ENCODE results near the gene PHEX. TPM values are rescaled to one million over a fixed set of nuclear protein-coding genes. Genes with fewer than 3 reads are reported as not detected.

The PHEX gene
- total RNA-seq, 4 donors from 2014 or later = 1.5 to 4.3 (median 2.3) TPM

GRCh38 chrX:22165732-22166457, 133.8 kb downstream of the PHEX start:
- Histone ChIP-seq H3K4me3 (no peak overlapping the region), H3K27me3 (no peaks in the 10 kb centered on the region), H3K27ac (peak overlapping the region in 1 of 2 donors; percentile 13), H3K4me1 (no peaks in the 10 kb centered on the region), H3K9me3 (no peaks in the 10 kb centered on the region), H3K36me3 (no peaks in the 10 kb centered on the region)
- DNase-seq = no peak
- no peak for TF ChIP-seq POLR2A (IDR thresholded peaks at IDR 0.05)
- no peak for TF ChIP-seq CTCF (IDR thresholded peaks at IDR 0.05)
- intact Hi-C loops (cut with DNase I; ENCODE audit: low total_unique reads) = no loop called here

GRCh38 chrX:22171287-22172060, 139.3 kb downstream of the PHEX start:
- no peaks in the 10 kb centered on the region for H3K27me3 ChIP-seq
- H3K4me1 ChIP-seq = no peaks in the 10 kb centered on the region
- H3K27ac ChIP-seq = no peak overlapping the region
- H3K4me3 ChIP-seq = no peak overlapping the region
- DNase-seq = no peak
- no peaks in the 10 kb centered on the region for H3K9me3 ChIP-seq
- intact Hi-C loops (cut with DNase I; ENCODE audit: low total_unique reads) = no loop called here
- TF ChIP-seq CTCF (IDR thresholded peaks at IDR 0.05) (no peak), POLR2A (IDR thresholded peaks at IDR 0.05) (no peak)
- H3K36me3 ChIP-seq = no peaks in the 10 kb centered on the region

- no peak for TF ChIP-seq CTCF (IDR thresholded peaks at IDR 0.05)
- no peak for TF ChIP-seq POLR2A (IDR thresholded peaks at IDR 0.05)
These were observed 141.8 kb downstream of the PHEX start for GRCh38 chrX:22173966-22174365.

DNA sequence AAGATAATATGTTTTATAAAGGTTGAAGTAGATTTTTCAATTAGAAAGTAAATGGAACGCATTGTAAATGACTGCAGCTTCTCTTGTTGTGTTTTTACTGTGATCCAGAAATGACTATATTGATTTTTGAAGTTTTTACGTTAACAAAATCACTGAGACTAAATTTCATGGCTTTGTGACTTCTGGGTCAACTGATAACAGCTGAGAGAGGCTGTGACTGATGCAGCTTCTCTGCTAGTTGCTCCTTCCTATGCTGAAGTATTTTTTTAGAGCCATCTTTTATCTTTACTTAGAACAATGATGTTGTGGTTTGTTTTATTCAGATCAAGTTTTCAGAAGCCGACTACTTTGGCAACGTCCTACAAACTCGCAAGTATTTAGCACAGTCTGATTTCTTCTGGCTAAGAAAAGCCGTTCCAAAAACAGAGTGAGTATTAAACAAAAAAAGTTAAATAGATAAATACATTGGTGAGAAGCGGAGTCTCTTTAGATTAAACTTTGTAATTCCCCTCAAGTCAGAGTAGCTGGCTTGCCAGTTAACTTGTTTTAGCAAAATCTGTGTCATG, 145.9 kb downstream of the PHEX start:
- Histone ChIP-seq H3K4me3 (no peak overlapping the region), H3K4me1 (no peaks in the 10 kb centered on the region), H3K27me3 (no peaks in the 10 kb centered on the region), H3K27ac (peak overlapping the region; percentile 0 to 21), H3K9me3 (no peaks in the 10 kb centered on the region), H3K36me3 (no peaks in the 10 kb centered on the region)
- intact Hi-C loops (cut with DNase I; ENCODE audit: low total_unique reads) = no loop called here
- no peak for DNase-seq
- TF ChIP-seq POLR2A (IDR thresholded peaks at IDR 0.05) (no peak), CTCF (IDR thresholded peaks at IDR 0.05) (no peak)

More at GRCh38 chrX:22173966-22174365, 141.8 kb downstream of the PHEX start:
- H3K4me1 ChIP-seq = no peaks in the 10 kb centered on the region
- intact Hi-C loops (cut with DNase I; ENCODE audit: low total_unique reads) = no loop called here
- H3K36me3 ChIP-seq = no peaks in the 10 kb centered on the region
- no peaks in the 10 kb centered on the region for H3K27me3 ChIP-seq
- H3K27ac ChIP-seq = no peak overlapping the region
- DNase-seq = no peak
- H3K9me3 ChIP-seq = no peaks in the 10 kb centered on the region
- no peak overlapping the region for H3K4me3 ChIP-seq

DNA sequence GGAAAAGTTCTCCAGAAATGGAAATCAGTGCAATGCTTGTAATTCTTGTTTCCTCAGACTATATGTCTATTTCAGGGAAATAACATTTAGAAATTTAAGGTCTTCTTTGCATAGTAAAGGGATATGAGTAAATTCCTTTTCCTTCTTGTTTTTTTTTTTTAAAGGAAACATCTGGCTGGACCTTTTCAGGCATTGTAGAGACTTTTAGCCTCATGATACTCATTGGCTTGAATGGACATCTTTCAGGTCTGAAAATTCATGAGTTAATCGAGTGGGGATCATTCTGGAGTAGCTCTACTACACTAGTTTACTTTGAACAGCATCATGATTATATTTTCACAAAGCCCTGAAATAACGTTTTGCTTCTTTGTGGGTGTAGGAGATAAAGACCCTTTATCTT, 152.0 kb downstream of the PHEX start:
- Histone ChIP-seq H3K9me3 (no peaks in the 10 kb centered on the region), H3K36me3 (no peaks in the 10 kb centered on the region)

More for the DNA sequence above, 152.0 kb downstream of the PHEX start:
- no peak overlapping the region for H3K27ac ChIP-seq
- DNase-seq = no peak
- intact Hi-C loops (cut with DNase I; ENCODE audit: low total_unique reads) = no loop called here
- TF ChIP-seq POLR2A (IDR thresholded peaks at IDR 0.05) (no peak), CTCF (IDR thresholded peaks at IDR 0.05) (no peak)
- H3K4me3 ChIP-seq = no peak overlapping the region
- no peaks in the 10 kb centered on the region for H3K4me1 ChIP-seq
- H3K27me3 ChIP-seq = no peaks in the 10 kb centered on the region
